ENCODE results near the gene IL18RAP. TPM values are rescaled to one million over a fixed set of nuclear protein-coding genes. Genes with fewer than 3 reads are reported as not detected.

IL18RAP gene
- total and polyA plus RNA-seq, 2 experiments from 2014 or later: not detected

- no peak for ATAC-seq
Observed at GRCh38 chr2:102376052-102376591, 46.8 kb upstream of the IL18RAP start.

More at GRCh38 chr2:102376052-102376591, 46.8 kb upstream of the IL18RAP start:
- Histone ChIP-seq H3K4me1 (ENCODE audit: insufficient read depth) (no peaks in the 10 kb centered on the region), H3K36me3 (ENCODE audit: insufficient read depth) (no peaks in the 10 kb centered on the region; the same call in 1 of the 2 replicates), H3K27me3 (ENCODE audit: insufficient read depth) (no peaks in the 10 kb centered on the region), H3K27ac (ENCODE audit: low read depth) (no peak overlapping the region), H3K4me2 (no peak overlapping the region), H3K79me2 (replicated peaks; ENCODE audit: insufficient read depth) (no peaks in the 10 kb centered on the region), H3F3A (replicated peaks; ENCODE audit: low read depth) (no peaks in the 10 kb centered on the region), H3K4me3 (no peak overlapping the region), H4K20me1 (replicated peaks; ENCODE audit: insufficient read depth) (no peaks in the 10 kb centered on the region), H3K9me2 (ENCODE audit: insufficient read depth) (no peaks in the 10 kb centered on the region), H2AFZ (no peak overlapping the region)
- Mint-ChIP-seq H3K4me1 (no peaks in the 10 kb centered on the region), H3K4me3 (no peak overlapping the region), H3K36me3 (ENCODE audit: low read depth) (peaks cover 16% of the 10 kb centered on the region), H3K27me3 (ENCODE audit: insufficient read depth, low read depth, poor library complexity) (no peaks in the 10 kb centered on the region), H3K27ac (no peak overlapping the region), H3K9me3 (peaks cover 50% of the 10 kb centered on the region)
- TF ChIP-seq REST (IDR thresholded peaks at IDR 0.05; ENCODE audit: unreplicated experiment): no peak
- TF ChIP-seq ZNF462 (CRISPR knock-in tag; IDR thresholded peaks at IDR 0.05): no peak
- no peak for TF ChIP-seq ETS1 (IDR thresholded peaks at IDR 0.05)
- no peak for TF ChIP-seq JUNB (IDR thresholded peaks at IDR 0.05; ENCODE audit: unreplicated experiment)
- TF ChIP-seq POLR2AphosphoS5 (IDR thresholded peaks at IDR 0.05; ENCODE audit: low read depth): no peak
- TF ChIP-seq EZH2 (IDR thresholded peaks at IDR 0.05; ENCODE audit: low read depth, unreplicated experiment): no peak
- TF ChIP-seq EZH2phosphoT487 (IDR thresholded peaks at IDR 0.05; ENCODE audit: unreplicated experiment): no peak
- TF ChIP-seq ZNF114 (CRISPR knock-in tag; IDR thresholded peaks at IDR 0.05): no peak
- no peak for TF ChIP-seq NANOG (IDR thresholded peaks at IDR 0.05; ENCODE audit: borderline replicate concordance)
- no peak for TF ChIP-seq CTCF (conservative IDR thresholded peaks at IDR 0.05; ENCODE audit: low read depth in 2 of 2)
- no peak for TF ChIP-seq STAT1 (IDR thresholded peaks at IDR 0.05; ENCODE audit: unreplicated experiment)
- no peak for TF ChIP-seq ZNF331 (CRISPR knock-in tag; IDR thresholded peaks at IDR 0.05; ENCODE audit: low read depth)
- no peak for TF ChIP-seq CREB1 (CRISPR knock-in tag; IDR thresholded peaks at IDR 0.05; ENCODE audit: low read depth)
- no peak for DNase-seq (ENCODE audit: low spot score)

All from GM23338 (cell line).